Fibroblast of mammary gland (primary cell): ENCODE data around the gene THUMPD3.

Source experiments
- DNase-seq: peaks from one replicate; pipeline ENCODE4 v3.0.0-alpha.2; 2010; ENCODE audit warnings: low read depth
- H3K4me3 ChIP-seq: 2 replicates; pipeline ENCODE4 v1.5.1; 2011; ENCODE audit warnings: low read depth, mild to moderate bottlenecking, low read length, moderate library complexity; ENCODE audit not compliant: control insufficient read depth
- TF ChIP-seq, protein P1 (sequence below): conservative IDR thresholded peaks from 2 replicates; pipeline ENCODE4 v1.5.1; 2011; ENCODE audit warnings: low read depth, low read length, inconsistent platforms; ENCODE audit not compliant: control insufficient read depth, insufficient read depth

THUMPD3 gene

DNA sequence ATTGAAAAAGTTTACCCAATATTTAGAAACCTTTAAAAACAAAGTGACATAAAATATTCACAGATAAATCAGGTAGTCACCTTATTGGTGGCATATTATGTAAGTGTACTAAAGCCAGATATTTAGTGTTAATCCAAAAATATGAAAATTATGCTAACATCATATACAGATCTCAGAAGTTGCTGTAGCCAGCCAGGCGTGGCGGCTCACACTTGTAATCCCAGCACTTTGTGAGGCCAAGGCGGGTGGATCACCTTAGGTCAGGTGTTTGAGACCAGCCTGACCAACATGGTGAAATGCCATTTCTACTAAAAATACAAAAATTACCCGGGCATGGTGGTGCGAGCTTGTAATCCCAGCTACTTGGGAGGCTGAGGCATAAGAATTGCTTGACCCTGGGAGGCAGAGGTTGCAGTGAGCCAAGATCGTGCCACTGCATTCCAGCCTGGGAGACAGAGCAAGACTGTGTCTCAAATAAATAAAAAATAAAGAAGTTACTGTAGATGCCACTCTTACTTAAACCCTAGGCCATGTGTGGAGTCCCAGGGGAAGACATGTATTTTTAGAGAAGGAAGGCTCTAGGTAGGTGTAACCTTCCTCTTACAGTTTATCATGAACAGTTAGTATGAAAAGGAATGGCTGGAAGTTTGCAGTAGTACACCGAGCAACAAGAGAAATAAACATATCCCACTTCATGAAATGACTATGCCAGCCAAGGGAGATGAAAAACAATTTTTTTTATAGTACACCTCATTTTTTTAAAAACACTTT lies 44.2 kb downstream of the THUMPD3 start:
- no peak overlapping the region for H3K4me3 ChIP-seq
- DNase-seq = no peak
- TF ChIP-seq, protein P1, sequence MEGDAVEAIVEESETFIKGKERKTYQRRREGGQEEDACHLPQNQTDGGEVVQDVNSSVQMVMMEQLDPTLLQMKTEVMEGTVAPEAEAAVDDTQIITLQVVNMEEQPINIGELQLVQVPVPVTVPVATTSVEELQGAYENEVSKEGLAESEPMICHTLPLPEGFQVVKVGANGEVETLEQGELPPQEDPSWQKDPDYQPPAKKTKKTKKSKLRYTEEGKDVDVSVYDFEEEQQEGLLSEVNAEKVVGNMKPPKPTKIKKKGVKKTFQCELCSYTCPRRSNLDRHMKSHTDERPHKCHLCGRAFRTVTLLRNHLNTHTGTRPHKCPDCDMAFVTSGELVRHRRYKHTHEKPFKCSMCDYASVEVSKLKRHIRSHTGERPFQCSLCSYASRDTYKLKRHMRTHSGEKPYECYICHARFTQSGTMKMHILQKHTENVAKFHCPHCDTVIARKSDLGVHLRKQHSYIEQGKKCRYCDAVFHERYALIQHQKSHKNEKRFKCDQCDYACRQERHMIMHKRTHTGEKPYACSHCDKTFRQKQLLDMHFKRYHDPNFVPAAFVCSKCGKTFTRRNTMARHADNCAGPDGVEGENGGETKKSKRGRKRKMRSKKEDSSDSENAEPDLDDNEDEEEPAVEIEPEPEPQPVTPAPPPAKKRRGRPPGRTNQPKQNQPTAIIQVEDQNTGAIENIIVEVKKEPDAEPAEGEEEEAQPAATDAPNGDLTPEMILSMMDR = no peak

DNA sequence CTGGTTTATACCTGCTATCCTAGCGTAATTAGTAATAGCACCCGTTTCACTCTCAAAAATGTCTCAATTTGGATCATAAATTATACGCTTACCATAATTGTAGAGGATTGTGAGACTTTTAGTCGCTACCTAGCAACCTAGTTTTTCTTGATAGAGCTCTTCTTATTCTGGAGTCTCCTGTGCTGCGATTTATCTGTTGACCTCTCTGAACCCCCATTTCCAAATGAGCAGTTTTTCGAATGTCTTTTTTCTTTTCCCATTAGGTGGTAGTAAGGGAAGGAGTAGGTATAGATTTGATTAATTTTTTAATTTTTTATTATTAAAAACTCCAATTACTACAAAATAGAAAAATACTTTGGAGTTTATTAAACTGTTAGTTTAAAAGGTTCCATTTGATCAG lies 45.2 kb downstream of the THUMPD3 start:
- DNase-seq = no peak

DNA sequence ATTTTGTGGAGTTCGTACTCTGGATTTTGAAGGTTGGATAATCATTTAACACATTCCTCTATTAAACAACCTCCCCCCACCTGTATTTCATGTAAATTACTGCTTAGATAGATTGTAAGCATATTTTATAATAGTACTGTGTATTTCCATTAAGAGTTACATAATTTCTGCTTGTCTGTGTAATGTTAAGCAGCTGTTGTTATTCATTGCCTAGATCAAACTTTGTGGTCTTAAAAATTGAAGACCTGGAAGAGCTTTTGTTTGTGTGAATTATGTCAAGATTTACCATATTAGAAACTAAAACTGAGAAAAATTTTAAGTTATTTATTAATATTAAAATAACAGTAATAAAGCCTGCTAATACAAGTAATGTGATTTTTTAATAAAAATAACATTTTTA lies 45.7 kb downstream of the THUMPD3 start:
- H3K4me3 ChIP-seq = no peak overlapping the region
- DNase-seq = no peak
- TF ChIP-seq, protein P1 = no peak

More for the DNA sequence above, 45.2 kb downstream of the THUMPD3 start:
- TF ChIP-seq, protein P1 = no peak
- no peak overlapping the region for H3K4me3 ChIP-seq

DNA sequence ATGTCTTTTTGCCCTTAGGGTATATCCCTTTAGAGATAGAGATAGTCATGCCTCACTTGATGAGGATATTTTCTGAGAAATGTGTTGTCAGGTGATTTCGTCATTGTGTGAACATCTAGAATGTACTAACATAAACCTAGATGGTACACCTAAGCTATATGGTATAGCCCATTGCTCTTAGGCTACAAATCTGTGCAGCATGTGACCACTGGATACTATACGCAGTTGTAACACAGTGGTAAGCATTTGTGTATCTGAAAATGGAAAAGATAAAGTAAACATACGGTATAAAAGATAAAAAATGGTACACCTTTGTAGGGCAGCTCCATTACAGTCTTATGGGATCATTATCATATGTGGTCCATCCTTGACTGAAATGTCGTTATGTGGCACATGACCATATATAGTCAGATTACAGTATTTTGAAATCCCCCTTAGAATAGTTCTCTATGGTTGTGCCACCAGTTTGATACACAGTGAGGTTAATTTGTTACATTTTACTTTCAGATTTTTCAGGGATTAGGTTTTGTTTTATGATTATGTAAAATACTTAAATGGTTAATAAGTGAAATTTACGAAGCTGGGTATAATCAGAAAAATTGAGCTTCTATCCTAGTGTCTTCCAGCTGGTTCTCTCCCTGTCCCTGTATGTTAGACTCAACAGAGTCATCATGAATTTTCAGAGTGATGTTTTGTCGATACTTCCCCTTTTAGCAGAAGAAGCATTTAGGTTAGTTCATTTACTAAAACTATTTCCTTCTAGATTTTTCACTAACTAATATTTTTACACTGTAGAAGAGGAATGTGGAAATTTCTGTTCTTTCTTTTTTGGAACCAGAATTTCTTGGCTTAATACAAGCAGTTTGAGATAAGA lies 47.4 kb downstream of the THUMPD3 start:
- TF ChIP-seq, protein P1 = no peak
- H3K4me3 ChIP-seq = no peak overlapping the region
- DNase-seq = no peak

DNA sequence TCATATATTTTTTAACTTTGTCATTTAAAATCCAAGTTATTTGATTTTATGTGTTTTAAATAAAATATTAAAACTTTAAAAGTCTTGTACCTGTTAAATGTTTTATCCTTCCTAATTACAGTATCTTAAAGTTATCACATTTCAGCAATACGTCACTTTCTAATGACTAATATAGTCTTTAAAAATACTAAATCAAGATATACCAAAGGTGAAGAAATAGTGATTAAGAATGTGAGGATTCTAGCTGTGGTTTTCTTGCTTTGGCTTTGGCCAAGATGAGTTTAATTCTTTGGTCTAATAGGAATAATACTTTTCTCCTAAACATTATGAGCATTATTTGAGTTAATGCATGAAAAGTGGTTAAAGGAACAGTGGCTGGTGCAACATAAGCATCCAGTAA lies 48.4 kb downstream of the THUMPD3 start:
- no peak overlapping the region for H3K4me3 ChIP-seq
- TF ChIP-seq, protein P1 = no peak
- DNase-seq = no peak

DNA sequence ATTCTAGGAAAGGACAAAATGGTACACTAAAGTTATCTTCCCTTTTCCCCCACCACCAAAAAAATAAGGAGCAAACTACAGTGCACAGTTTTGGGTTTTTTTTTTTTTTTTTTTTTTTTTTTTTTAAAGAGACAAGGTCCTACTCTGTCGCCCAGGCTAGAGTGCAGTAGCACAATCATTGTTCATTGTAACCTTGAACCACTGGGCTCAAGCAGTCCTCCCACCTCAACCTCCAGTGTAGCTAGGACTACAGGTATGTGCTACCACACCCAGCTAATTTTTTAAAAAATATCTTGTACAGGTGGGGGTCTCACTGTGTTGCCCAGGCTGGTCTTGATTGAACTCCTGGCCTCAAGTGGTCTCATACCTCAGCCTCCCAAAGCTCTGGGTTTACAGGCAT lies 49.4 kb downstream of the THUMPD3 start:
- no peak overlapping the region for H3K4me3 ChIP-seq
- DNase-seq = no peak
- TF ChIP-seq, protein P1 = no peak
